Hematopoietic multipotent progenitor cell treated with erythropoietin and hydrocortisone succinate and interleukin-3 and kit ligand, for 8 days (in vitro differentiated cells): ENCODE data around the gene FASLG.
A peak's percentile ranks its signal among the peaks of the same experiment; 100 is the strongest.
"Not testable (repeated sequence)": the region's sequence is repeated elsewhere in the genome, so short reads cannot be mapped to it uniquely, and the experiment has no call there.

Source experiments
- DNase-seq: peaks from one replicate; pipeline ENCODE4 v3.0.0-alpha.2; 2015

Gene FASLG, protein sequence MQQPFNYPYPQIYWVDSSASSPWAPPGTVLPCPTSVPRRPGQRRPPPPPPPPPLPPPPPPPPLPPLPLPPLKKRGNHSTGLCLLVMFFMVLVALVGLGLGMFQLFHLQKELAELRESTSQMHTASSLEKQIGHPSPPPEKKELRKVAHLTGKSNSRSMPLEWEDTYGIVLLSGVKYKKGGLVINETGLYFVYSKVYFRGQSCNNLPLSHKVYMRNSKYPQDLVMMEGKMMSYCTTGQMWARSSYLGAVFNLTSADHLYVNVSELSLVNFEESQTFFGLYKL

DNA sequence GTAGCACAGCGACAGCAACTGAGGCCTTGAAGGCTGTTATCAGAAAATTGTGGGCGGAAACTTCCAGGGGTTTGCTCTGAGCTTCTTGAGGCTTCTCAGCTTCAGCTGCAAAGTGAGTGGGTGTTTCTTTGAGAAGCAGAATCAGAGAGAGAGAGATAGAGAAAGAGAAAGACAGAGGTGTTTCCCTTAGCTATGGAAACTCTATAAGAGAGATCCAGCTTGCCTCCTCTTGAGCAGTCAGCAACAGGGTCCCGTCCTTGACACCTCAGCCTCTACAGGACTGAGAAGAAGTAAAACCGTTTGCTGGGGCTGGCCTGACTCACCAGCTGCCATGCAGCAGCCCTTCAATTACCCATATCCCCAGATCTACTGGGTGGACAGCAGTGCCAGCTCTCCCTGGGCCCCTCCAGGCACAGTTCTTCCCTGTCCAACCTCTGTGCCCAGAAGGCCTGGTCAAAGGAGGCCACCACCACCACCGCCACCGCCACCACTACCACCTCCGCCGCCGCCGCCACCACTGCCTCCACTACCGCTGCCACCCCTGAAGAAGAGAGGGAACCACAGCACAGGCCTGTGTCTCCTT is at the start of gene FASLG:
Gene FASLG (plus strand): TSS at position 233 of the 583 bp plus-strand sequence. CDS start 99 bp downstream, at position 332.
- peak; percentile 28 for DNase-seq

DNA sequence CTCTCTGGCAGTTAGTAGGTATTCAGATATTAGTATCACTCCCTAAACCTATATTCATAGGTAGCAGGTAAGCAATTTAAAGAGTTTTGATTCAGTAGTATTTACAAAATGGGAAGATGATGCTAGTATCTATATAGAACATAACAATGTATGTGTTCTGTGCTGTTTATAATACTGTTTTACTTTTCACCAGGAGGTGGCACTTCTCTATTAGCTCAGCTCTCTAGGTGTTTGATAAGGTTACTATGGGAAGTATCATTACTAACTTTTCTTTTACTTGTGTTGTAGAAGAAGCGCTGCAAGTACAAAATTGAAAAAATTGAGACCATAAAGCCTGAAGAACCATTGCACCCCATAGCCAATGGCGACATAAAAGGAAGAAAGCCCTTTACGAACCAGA is 49.4 kb upstream of the FASLG start:
- peak; percentile 50 for DNase-seq

DNA sequence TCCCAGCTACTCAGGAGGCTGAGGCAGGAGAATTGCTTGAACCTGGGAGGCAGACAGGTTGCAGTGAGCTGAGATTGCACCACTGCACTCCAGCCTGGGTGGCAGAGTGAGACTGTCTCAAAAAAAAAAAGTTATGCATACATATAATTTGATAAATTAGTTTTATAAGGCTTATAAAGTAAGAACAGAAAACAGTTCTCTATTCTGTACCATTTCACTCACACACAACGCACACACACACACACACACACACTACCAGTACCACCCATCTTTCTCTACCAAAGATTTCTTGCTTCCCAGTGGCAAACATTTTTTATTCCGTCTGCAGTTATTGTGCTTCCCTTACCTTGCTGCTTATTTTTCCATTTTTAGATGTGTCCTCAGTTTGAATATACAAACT is 46.4 kb upstream of the FASLG start:
- no peak for DNase-seq

DNA sequence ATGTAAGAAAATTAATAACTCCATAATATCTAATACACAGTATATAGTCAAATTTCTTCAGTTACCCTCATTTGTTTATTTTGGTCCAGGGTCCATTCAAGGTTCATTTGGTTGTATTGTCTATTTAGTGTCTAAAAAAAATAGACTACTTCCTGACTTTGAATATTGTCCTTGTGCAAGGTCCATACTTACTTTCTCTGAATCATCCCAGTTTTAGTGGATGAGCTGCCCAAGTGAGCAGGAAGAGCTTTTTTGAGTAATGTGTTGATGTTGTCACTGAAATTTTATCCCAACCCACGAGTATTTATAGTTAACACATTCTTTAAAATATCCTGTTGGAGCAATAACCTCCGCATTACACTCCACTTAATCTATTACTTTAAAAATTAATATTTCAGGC is 45.6 kb upstream of the FASLG start:
- no peak for DNase-seq

DNA sequence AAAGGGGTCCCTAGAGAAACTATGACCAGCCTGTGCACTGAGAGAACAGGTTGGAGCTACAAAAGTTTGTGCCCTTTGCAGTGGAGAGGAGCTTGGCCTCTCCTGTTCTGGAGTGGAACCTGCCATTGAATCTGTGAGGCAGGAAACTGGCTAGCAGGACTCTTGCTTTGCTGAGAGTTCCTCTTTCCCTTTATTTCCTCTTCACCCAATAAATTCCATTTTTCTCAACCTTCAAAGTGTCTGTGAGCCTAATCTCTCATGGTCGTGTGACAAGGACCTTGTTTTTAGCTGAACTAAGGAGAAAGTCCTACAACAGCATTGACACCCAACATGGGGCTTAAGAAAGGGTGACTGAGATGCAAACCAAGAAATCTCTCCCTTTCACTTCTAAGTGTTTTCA is 42.7 kb upstream of the FASLG start:
- no peak for DNase-seq

DNA sequence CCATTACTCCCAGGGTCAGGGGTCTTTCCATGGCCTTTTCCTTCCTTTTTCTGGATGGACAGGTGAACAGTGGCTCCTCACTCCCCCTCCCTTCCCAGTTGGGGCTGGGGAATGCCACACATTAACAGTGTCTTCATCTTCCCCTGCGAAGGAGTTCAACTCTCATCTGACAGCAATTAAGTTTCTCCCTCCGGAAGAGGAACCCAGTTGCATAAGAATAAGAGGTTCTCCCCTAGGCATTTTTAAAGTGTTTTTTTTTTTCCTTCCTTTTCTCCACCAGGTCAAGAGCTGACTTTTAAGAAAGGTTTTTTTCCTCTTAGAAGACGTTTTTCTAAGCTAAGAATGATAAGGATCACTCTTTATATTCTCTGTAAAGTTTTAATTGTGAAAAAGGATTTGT is 42.3 kb upstream of the FASLG start:
- DNase-seq: no peak

DNA sequence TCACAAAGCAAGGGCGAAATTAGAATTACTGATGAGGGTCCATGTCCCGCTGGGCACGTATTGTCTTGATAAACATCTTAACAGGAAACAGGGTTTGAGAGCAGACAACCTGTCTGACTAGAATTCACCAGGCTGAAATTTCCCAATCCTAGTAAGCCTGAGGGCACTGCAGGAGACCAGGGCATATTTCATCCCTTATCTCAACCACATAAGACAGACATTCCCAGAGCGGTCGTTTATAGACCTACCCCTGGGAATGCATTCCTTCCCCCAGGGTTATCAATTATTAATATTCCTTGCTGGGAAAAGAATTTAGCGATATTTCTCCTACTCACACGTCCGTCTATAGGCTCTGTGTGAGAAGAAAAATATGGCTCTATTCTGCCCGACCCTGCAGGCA is 38.3 kb upstream of the FASLG start:
- not testable (repeated sequence) for DNase-seq

DNA sequence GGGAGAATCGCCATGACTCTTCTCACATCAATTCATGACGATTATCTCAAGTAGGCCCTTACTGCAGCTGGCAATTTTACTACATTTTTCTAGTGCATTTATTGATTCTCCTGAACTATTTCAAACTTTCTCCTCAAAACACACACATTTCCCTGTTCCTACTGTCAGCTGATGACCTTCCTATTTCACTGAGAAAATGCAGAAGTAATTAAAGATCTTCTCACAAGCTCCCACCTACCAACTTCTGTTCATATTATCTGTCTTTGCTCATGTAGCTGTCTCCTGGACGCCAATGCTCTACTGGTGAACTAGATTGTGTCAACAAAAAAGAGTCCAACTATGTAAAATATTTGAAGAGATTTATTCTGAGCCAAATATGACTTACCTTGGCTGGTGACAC is 36.4 kb upstream of the FASLG start:
- DNase-seq: no peak

DNA sequence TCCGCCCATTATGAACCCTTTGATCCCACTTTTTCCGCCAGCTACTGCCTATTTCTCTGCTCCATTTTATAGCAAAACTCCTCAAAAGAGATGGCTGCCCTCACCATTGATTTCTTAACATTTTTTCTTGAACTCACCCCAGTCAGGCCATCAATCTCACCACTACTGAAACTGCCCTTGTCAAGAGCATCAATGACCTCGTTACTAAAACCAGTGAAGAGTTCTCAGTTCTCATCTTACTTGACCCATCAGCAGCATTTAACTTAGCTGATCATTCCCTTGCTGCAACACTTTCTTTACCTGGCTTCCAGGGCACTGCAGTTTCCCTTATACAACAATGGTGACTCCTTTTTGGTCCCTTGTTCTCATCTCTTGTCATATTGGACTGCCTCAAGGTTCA is 35.2 kb upstream of the FASLG start:
- no peak for DNase-seq

DNA sequence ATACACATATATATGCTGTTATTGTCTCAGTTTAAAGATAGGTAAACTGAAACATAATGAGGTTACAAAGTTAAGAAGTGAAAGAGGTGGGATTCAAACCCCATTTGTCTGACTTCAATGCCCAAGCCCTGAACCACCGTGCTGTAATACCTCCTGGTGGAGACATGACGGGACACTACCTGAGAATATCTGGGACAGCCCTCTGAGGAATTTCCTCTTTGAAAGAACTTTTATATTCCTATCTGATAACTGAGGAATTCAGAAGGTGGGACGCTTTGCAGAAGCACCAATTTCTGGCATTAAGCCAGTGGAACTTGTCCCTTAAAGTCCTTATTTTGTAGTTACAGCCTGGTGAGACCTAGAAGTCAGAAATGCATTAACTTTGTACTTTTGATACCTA is 32.1 kb upstream of the FASLG start:
- DNase-seq: no peak

DNA sequence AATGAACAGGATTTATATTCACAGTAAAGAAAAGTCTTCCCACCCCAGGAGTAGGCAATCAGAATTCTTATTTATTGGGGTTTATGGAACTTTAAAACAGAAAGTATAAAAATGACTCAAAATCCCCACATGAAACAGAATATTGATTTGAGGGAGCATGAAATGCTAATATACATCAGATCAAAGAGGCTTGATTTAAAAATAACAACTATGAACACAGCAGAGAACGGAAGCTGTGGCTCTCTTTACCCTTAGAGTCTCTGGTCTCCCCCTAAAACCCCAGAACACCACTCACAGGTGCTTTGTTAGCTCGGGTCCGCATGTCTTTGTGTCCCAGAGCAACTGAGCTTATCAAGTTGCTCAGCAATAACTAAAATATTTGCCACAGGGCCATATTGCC is 31.2 kb upstream of the FASLG start:
- DNase-seq: no peak

DNA sequence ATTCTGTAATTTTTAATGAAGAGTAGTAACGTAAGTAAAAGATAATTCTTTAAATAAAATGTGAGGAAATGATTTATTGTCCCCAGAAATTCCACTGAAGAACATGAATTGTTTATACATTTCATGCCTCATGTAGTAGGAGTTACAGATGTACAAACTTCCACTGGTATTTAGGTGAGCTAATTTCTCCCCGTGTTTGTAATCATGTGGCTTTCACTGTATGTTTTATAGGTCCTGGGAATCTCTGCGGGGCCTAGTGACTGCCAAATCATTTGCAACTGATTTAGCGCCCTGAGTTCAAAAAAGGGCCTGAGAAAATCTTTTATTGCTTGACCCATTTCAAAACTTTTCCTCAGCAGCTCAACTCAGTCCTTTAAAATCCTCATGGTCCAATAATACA is 30.5 kb upstream of the FASLG start:
- DNase-seq: no peak

DNA sequence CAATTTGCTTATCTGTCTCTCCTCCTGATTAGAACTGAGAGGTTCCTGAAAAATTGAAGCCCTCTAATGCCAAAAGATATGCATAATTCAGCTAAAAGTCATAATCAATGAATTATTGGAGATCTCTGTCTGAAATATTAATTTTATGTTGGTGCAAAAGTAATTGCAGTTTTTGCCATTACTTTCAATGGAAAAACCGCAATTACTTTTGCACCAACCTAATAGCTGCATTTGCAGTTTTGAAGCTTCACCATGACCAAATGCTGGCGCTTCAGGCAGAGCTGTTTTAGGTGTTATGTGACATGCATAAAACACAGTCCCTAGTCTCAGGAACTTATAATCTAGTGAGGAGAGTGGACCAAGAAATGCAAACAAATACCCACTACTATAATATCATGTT is 29.7 kb upstream of the FASLG start:
- DNase-seq: no peak

DNA sequence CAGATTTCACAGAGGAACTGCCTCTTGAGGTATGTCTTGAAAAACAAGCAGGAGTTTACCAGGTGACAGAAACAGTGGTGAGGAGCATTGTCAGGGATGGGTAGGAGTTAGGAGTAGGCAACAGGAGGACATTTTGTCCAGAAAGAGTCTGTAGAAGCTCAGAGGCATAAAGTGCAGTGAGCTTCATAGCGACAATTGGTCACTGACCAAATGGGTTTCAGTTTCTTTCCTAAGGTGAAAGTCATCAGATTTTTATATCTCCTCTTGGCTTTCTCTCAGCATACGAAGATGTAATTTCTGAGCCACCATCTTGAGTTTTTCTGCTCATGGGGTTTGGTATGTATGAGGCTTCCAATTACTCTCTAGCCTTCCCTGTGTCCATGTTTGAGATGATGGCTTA is 29.3 kb upstream of the FASLG start:
- no peak for DNase-seq

DNA sequence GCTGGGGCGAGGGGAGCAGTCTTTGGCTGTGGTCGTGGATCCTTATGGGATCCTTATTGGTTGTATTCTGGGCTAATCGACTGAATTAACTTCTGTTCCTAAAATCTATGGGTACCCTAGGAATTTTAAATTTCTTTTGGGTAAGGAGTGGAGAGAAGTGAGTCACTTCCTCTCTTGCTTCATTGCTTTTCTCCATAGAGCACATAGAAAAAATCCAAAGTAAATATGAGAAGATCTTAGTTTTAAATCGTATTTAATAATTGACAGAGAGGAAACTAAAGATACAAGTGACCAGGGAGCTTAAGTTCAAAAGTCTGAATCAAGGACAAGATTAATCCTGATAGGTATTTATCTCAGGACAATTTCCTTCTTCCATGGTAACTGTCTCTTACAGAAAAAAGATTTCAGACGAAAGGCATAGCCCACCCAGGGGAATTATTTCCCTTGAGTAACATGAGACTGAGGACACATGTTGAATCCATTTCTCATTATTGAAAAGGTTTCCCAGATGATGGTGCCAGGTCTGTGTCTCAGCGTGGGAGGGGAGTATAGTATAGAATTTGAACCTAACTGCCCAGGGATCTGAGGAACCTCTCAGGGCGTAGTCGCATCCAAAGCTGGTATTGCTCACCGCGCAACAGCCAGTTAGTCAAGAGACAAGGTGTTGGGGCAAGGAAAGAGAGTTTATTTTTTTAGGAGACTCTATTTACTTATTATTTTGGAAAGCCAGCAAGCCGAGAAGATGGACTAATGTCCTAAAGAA is 28.7 kb upstream of the FASLG start:
- no peak for DNase-seq

DNA sequence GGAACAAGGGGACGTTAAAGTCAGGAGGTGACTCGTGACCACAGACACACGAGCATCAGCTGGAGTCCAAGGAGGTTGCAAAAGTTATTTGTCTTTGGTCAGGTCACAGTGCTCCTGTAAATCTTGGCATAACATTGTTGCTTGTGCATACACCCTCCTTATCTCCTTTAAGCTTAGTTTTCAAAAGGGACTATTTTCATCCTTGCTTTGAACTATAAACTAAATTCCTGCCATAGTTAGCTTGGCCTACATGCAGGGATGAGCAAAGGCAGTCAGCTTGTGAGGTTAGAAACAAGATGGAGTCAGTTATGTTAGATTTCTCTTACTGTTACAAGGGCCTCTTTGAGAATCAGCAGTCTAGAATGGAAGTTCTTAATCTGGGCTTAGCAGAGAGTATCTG is 28.0 kb upstream of the FASLG start:
- no peak for DNase-seq

DNA sequence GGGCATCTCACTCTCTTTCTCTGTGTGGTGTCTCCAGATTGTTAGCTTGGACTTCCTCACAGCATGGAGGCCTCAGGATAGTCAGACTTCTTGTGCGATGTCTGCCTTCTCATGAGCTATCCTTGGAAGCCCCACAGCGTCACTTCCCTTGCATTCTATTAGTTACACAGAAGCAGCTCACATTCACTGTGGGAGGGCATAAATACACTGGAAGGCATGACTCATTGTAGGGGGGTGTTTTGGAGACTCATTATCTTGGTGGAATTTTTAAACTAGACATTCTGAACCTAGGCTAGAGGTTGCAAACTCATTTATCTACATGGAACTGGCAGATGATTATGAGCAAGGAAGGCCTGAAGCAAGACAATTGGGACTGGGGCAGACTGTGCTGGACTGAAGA is 21.4 kb upstream of the FASLG start:
- DNase-seq: peak; percentile 60

DNA sequence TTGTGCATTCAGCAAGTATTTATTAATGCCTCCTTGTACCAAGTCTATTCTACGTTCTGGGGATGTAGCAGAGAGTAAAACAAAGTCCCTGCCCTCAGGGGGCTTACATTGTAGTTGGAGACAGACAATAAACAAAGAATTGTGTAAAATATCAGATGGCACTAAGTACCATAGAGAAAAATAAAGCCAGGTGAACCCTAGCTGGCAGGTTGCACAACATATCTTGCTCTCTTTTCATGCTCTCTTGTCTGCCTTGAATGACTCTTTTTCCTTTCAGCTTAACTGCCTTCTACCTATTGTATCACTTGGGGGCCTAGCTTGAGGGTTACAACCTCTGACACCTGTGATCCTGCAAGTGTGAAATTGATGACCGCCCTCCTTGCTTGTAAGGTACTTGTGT is 20.7 kb upstream of the FASLG start:
- no peak for DNase-seq

DNA sequence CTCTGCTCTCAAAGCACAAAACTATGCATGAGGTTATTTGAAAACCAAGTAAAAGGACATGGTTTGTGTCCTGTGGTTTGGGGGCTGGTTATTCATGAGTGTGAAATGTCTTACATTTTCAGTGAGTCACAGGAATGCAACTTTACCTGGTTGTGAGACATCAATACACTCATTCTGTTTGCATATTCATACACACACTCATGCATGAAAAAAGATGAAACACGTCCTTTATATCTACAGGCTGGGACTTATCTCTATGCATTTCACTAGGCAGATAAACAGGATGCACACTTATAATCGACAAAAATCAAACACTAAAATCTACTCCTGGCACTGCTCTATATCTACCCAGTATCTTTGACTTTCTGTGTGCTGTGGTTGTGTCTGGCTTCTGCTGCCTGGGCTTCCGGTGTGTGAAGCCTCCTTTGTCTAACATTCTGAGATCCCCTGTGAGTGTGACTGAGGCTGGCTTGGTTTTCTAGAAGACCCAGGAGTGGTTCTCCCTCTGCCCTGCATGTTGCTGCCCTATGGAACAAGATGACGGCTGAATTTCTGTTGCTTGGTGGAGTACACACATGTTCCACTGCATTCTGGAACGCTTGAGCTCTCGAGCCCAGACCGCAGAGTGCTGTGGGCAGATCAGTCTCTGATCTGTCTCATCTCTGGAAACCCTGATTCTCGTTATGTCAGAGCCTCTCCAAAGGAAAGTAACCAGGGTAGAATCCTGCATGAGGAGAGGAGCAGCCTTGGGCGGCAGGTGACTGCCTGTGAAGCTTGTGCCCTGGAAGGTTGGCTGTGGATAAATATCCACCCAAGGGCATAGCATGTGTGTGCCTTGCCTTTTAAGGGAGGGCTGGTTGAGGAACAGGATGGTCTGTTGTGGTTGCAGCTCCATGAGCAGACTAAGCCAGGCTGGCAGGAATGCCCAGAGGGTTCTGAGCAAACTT is 19.7 kb upstream of the FASLG start:
- DNase-seq: no peak

DNA sequence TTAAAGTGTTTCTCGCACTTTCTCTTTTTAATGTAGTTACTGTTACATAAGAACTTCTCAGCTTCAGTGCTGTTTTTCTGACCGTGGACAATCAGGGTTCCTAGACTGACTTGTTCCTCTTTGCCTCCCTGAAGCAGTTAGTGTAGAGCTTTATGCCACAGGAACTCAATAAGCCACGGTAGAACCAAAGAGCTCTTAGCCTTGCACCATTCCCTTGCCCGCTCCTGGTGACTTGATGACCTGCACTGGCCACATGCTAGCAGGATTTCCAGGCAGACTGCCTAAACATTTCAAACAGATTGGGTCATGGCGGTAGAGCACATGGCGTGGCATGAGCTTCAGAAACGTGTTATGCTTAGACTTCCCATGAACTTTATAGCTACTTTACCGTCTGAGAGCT is 18.8 kb upstream of the FASLG start:
- DNase-seq: no peak

DNA sequence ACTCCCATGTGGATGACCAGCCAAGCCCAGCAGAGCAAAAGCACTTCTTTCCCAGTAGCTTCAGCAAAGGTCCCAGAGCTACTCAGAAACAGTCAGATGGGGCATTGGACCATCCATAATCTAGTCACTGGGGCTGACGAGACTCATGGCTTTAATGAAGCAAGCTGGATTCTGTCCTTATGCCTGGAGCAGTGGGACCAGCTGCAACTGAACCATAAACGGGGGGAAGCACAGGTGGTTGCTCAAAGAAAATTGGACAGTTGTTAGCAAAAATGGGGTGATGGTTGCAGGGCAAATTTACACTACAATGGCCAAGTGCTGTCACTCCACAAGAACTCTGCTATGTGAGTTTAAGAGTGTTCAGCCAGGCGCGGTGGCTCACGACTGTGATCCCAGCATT is 17.4 kb upstream of the FASLG start:
- no peak for DNase-seq

DNA sequence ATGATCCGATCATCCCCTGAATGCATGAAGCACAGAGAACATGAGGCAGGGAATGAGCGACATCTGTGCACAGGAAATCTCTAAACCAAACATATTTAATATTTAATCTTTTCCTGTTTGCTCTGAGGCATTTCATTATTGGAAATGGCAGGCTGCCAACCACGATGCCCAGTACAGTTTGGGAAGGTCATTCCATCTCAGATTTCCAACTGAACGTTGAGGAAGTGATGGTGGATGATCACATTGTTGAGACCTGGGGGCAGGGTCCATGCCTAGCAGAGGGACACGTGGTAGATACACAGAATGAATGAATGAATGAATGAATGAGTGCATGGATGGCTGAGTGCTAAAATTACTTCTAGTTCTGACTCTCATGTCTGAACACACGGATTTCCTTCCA is 15.9 kb upstream of the FASLG start:
- no peak for DNase-seq

DNA sequence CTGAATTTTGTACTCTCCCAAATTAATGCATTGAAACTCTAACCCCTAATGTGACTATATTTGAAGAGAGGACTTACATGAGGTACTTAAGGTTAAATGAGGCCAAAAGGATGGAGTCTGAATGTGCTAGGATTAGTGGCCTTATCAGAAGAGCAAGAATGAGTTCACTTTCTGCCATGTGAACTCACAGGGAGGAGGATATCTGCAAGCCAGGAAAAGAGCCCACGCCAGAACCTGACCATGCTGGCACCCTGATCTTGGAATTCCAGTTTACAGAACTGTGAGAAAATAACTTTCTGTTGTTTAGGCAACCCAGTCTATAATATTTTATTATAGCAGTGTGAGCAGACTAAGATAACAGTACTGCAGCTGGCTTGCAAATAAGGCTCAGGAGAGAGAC is 12.2 kb upstream of the FASLG start:
- no peak for DNase-seq
